ENCODE data around the gene ILKAP.

ILKAP gene

DNA sequence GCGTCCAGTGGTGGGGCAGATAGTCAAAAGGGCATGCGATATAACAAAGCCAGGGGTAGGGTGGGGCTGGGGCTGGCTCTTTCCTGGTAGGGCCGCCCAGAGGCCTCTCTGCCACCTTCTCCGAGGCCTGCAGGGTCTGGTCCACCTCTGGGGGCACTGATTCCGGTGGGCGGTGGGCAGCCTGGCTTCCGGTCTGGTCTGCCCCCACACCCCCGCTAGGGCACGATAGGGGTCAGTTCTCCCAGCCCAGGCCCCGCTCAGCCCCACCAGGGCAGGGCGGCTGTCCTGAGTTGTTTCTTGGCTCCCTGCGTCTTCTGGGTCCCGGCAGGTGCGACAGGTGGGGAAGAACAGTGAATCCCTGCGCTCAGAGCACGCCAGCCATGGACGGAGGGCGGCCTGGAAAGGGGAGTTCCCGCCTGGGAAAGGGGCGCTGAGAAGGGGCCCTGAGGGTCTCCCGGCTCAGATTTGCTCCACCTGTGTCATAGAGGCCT lies 45.4 kb downstream of the ILKAP start:
- H3K4me3 ChIP-seq (IDR thresholded peaks at IDR 0.05; ENCODE audit: insufficient read depth, low read depth, low read length) = no peak overlapping the region
- H3K9ac ChIP-seq = no peak overlapping the region
- no peak overlapping the region for H3K27ac ChIP-seq
- no peaks in the 10 kb centered on the region for H3K27me3 ChIP-seq (ENCODE audit: insufficient read depth, low read depth)
- H3K4me2 ChIP-seq = no peak overlapping the region
- H2AFZ ChIP-seq (ENCODE audit: low read depth) = no peak overlapping the region
- no peaks in the 10 kb centered on the region for H3K4me1 ChIP-seq (ENCODE audit: low read depth, poor library complexity, severe bottlenecking)
- TF ChIP-seq, protein P1, sequence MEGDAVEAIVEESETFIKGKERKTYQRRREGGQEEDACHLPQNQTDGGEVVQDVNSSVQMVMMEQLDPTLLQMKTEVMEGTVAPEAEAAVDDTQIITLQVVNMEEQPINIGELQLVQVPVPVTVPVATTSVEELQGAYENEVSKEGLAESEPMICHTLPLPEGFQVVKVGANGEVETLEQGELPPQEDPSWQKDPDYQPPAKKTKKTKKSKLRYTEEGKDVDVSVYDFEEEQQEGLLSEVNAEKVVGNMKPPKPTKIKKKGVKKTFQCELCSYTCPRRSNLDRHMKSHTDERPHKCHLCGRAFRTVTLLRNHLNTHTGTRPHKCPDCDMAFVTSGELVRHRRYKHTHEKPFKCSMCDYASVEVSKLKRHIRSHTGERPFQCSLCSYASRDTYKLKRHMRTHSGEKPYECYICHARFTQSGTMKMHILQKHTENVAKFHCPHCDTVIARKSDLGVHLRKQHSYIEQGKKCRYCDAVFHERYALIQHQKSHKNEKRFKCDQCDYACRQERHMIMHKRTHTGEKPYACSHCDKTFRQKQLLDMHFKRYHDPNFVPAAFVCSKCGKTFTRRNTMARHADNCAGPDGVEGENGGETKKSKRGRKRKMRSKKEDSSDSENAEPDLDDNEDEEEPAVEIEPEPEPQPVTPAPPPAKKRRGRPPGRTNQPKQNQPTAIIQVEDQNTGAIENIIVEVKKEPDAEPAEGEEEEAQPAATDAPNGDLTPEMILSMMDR (conservative IDR thresholded peaks at IDR 0.05; ENCODE audit: low read depth, low read length) = no peak
- no peaks in the 10 kb centered on the region for H3K79me2 ChIP-seq (ENCODE audit: insufficient read depth, low read depth)
- H3K36me3 ChIP-seq (ENCODE audit: insufficient read depth) = no peaks in the 10 kb centered on the region
- no peaks in the 10 kb centered on the region for H4K20me1 ChIP-seq (ENCODE audit: insufficient read depth)

DNA sequence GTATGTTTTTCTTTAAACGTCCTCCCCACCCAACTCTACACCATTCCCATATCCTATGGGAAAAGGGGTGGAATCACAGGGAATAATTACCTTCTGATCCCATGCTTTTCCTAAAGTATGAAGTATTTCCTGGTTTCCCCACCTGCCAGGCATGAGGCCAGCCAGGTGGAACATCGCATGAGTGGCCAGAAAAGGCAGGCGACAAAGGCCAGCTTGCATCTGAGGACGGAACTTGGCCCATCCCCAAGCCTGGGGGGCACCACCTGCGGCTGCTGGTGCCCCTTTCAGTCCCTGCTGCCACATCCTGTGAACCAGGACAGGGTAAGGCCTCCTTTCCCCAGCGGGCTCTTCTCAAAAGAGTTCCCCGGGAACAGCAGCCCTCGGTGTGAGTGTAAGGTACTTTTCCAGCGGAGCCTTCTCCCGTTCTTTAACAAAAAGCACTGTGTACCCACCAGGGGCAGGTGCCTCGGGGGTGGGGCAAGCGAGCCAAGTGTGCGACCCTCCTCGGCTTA lies 45.9 kb downstream of the ILKAP start:
- Histone ChIP-seq H3K4me3 (IDR thresholded peaks at IDR 0.05; ENCODE audit: insufficient read depth, low read depth, low read length) (no peak overlapping the region), H3K27ac (no peak overlapping the region), H3K9ac (no peak overlapping the region), H3K79me2 (ENCODE audit: insufficient read depth, low read depth) (no peaks in the 10 kb centered on the region), H4K20me1 (ENCODE audit: insufficient read depth) (no peaks in the 10 kb centered on the region), H3K36me3 (ENCODE audit: insufficient read depth) (no peaks in the 10 kb centered on the region), H3K4me2 (no peak overlapping the region), H2AFZ (ENCODE audit: low read depth) (no peak overlapping the region), H3K4me1 (ENCODE audit: low read depth, poor library complexity, severe bottlenecking) (no peaks in the 10 kb centered on the region), H3K27me3 (ENCODE audit: insufficient read depth, low read depth) (no peaks in the 10 kb centered on the region)
- TF ChIP-seq, protein P1 (conservative IDR thresholded peaks at IDR 0.05; ENCODE audit: low read depth, low read length) = no peak

DNA sequence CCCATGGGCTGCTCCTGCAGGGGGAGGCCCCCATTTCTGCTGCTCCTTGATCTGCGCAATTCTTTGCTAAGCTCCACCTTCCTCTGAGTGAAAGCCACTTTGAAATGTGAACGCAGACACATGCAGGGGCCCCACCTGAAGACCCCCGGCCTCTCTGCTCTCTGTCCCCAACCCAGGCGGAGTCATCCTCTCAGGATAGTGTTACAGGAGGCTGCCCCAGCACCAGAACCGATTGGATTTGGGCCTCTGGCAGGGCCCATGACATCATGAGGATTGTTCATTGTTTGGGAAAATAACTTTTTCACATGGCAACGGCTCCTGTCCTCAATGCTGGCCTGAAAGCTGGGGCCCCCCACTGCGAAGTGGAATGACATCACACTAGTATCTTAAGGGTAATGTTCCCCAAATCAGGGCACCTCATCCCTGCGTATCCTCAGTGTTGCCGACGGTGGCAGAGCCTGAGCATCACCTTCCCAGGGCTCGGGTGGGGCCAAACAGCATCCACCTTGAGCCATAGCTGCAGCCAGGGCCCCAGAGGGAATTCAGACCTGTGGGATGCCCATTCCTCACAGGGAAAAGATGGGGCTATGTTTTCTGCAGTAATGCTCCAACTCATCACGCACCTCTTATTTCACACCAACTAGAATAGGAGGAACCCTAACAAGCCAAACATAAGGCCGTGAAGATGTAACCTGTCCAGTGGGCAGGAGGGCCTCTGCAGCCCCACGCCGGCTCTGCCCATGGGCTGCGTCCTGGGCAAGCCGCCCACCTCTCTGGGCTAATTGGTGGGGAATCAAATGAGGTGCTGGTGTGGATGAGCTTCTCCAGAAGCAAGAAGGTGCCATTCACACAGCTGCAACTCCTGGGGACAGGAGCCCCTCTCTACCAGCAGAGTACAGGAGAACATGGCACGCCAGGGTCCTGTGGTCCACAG lies 47.5 kb downstream of the ILKAP start:
- Histone ChIP-seq H4K20me1 (ENCODE audit: insufficient read depth) (no peaks in the 10 kb centered on the region), H3K27me3 (ENCODE audit: insufficient read depth, low read depth) (no peaks in the 10 kb centered on the region), H3K36me3 (ENCODE audit: insufficient read depth) (no peaks in the 10 kb centered on the region), H3K9ac (no peak overlapping the region), H3K79me2 (ENCODE audit: insufficient read depth, low read depth) (no peaks in the 10 kb centered on the region), H3K27ac (no peak overlapping the region), H3K4me2 (no peak overlapping the region), H3K4me3 (IDR thresholded peaks at IDR 0.05; ENCODE audit: insufficient read depth, low read depth, low read length) (no peak overlapping the region), H2AFZ (ENCODE audit: low read depth) (no peak overlapping the region), H3K4me1 (ENCODE audit: low read depth, poor library complexity, severe bottlenecking) (no peaks in the 10 kb centered on the region)
- TF ChIP-seq, protein P1 (conservative IDR thresholded peaks at IDR 0.05; ENCODE audit: low read depth, low read length) = no peak

DNA sequence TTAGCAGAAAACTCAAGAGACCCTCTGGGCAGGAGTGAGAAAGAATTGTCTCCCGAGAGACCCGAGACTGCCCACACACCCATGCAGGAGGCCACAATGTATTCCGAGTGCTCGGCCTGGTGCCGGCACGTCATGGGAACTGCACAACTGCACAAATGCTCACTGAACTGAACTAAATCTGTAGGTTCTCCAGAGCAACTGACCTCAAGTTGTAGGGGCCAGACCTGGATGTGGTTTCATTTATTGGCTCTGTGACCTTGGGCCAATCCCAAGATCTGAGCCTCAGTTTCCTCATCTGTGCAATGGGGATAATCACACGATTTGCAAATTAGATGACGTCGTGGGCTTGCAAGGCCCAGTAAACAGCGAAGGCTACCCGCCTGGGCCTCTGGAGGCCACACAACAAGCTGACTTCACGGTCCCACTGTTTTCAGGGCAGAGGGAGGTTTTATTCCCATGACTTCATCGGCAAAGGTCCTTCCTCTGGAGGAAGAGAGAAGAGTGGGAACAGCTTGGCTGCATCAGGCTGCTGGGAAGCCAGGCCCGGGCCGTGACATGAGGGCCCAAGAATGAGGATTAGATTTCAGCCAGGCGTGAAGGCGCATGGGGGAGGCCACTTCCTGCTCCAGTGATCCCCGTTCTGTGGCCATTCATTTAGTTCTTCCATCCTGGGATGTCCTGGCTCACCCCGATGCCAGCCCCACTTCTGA lies 48.3 kb downstream of the ILKAP start:
- no peaks in the 10 kb centered on the region for H3K27me3 ChIP-seq (ENCODE audit: insufficient read depth, low read depth)
- no peak overlapping the region for H3K4me2 ChIP-seq
- TF ChIP-seq, protein P1 (conservative IDR thresholded peaks at IDR 0.05; ENCODE audit: low read depth, low read length) = no peak
- no peaks in the 10 kb centered on the region for H3K4me1 ChIP-seq (ENCODE audit: low read depth, poor library complexity, severe bottlenecking)
- no peak overlapping the region for H3K27ac ChIP-seq
- H3K79me2 ChIP-seq (ENCODE audit: insufficient read depth, low read depth) = no peaks in the 10 kb centered on the region
- H3K4me3 ChIP-seq (IDR thresholded peaks at IDR 0.05; ENCODE audit: insufficient read depth, low read depth, low read length) = no peak overlapping the region
- H3K9ac ChIP-seq = no peak overlapping the region
- no peaks in the 10 kb centered on the region for H3K36me3 ChIP-seq (ENCODE audit: insufficient read depth)
- H2AFZ ChIP-seq (ENCODE audit: low read depth) = no peak overlapping the region
- no peaks in the 10 kb centered on the region for H4K20me1 ChIP-seq (ENCODE audit: insufficient read depth)
